Liver (tissue), 9 donors: ENCODE measurements around the gene GALNT14. TPM values are rescaled to one million over a fixed set of nuclear protein-coding genes. Genes with fewer than 3 reads are reported as not detected.

Experiments
- DNase-seq: peaks from one replicate; pipeline ENCODE4 v3.0.0-alpha.2; 2017; ENCODE audit warnings: low spot score
- H3K27ac ChIP-seq, 2 donors: one replicate each; pipeline ENCODE4 v1.7.0; 2013; ENCODE audit warnings: inconsistent platforms in 2 of 2, low read length in 2 of 2, control low read depth in 1 of 2, low read depth in 1 of 2, mild to moderate bottlenecking in 1 of 2
- H3K27me3 ChIP-seq, 4 donors: one replicate each; pipeline versions ENCODE4 v1.6.1 to v1.7.0; 2013; ENCODE audit warnings: low read length in 3 of 4, inconsistent platforms in 1 of 4, mild to moderate bottlenecking in 1 of 4, moderate library complexity in 1 of 4; ENCODE audit not compliant: control insufficient read depth in 4 of 4, insufficient read depth in 4 of 4
- H3K36me3 ChIP-seq, 4 donors: one replicate each; pipeline versions ENCODE4 v1.6.1 to v1.7.0; 2013; ENCODE audit warnings: low read length in 3 of 4, mild to moderate bottlenecking in 3 of 4, low read depth in 1 of 4, moderate library complexity in 1 of 4; ENCODE audit not compliant: control insufficient read depth in 4 of 4, insufficient read depth in 3 of 4
- H3K4me1 ChIP-seq, 4 donors: one replicate each; pipeline versions ENCODE4 v1.6.1 to v1.7.0; 2013; ENCODE audit warnings: low read length in 3 of 4, mild to moderate bottlenecking in 3 of 4, moderate library complexity in 1 of 4; ENCODE audit not compliant: control insufficient read depth in 4 of 4, insufficient read depth in 4 of 4
- H3K4me3 ChIP-seq, 3 donors: one replicate each; pipeline versions ENCODE4 v1.6.1 to v1.7.0; 2013; ENCODE audit warnings: low read length in 3 of 3, control low read depth in 1 of 3, low read depth in 1 of 3, mild to moderate bottlenecking in 1 of 3
- H3K9ac ChIP-seq, 2 donors: one replicate each; pipeline ENCODE4 v1.7.0; 2013; ENCODE audit warnings: low read length in 2 of 2, mild to moderate bottlenecking in 2 of 2, moderate library complexity in 2 of 2, control low read depth in 1 of 2, low read depth in 1 of 2
- H3K9me3 ChIP-seq, 4 donors: one replicate each; pipeline versions ENCODE4 v1.6.1 to v1.7.0; 2013; ENCODE audit warnings: low read length in 3 of 4; ENCODE audit not compliant: control insufficient read depth in 4 of 4
- ATF3 ChIP-seq: IDR thresholded peaks from 2 replicates; pipeline ENCODE4 v1.6.1; 2016; ENCODE audit warnings: antibody characterized with exemption
- EGR1 ChIP-seq, 2 donors: IDR thresholded peaks; 2 replicates each; pipeline ENCODE4 v1.6.1; 2016 to 2018; ENCODE audit warnings: antibody characterized with exemption in 2 of 2, low read depth in 2 of 2
- FOXA1 ChIP-seq: IDR thresholded peaks from 2 replicates; pipeline ENCODE4 v1.6.1; 2016; ENCODE audit warnings: antibody characterized with exemption
- FOXA2 ChIP-seq: IDR thresholded peaks from 2 replicates; pipeline ENCODE4 v1.6.1; 2016; ENCODE audit warnings: antibody characterized with exemption
- GABPA ChIP-seq, 2 donors: IDR thresholded peaks in 1 of 2; conservative IDR thresholded peaks in 1 of 2; 2 replicates each; pipeline ENCODE4 v1.6.1; 2016; ENCODE audit warnings: antibody characterized with exemption in 2 of 2, mild to moderate bottlenecking in 1 of 2, moderate library complexity in 1 of 2
- HNF4A ChIP-seq, 2 donors: conservative IDR thresholded peaks; 2 replicates each; pipeline ENCODE4 v1.6.1; 2016; ENCODE audit warnings: antibody characterized with exemption in 2 of 2, mild to moderate bottlenecking in 2 of 2
- JUND ChIP-seq, 2 donors: IDR thresholded peaks; 2 replicates each; pipeline ENCODE4 v1.6.1; 2016; ENCODE audit warnings: antibody characterized with exemption in 2 of 2
- NR2F2 ChIP-seq: IDR thresholded peaks from 2 replicates; pipeline ENCODE4 v1.6.1; 2016; ENCODE audit warnings: antibody characterized with exemption
- RAD21 ChIP-seq, 2 donors: IDR thresholded peaks; 2 replicates each; pipeline ENCODE4 v1.6.1; 2016; ENCODE audit warnings: antibody characterized with exemption in 2 of 2, mild to moderate bottlenecking in 2 of 2
- RXRA ChIP-seq, 2 donors: IDR thresholded peaks; 2 replicates each; pipeline ENCODE4 v1.6.1; 2017 to 2018; ENCODE audit warnings: antibody characterized with exemption in 2 of 2, mild to moderate bottlenecking in 1 of 2
- SP1 ChIP-seq: IDR thresholded peaks from 2 replicates; pipeline ENCODE4 v1.6.1; 2018; ENCODE audit warnings: antibody characterized with exemption, mild to moderate bottlenecking
- TAF1 ChIP-seq: conservative IDR thresholded peaks from 2 replicates; pipeline ENCODE4 v1.6.1; 2016; ENCODE audit warnings: antibody characterized with exemption, mild to moderate bottlenecking
- YY1 ChIP-seq: IDR thresholded peaks from 2 replicates; pipeline ENCODE4 v1.6.1; 2016; ENCODE audit warnings: antibody characterized with exemption, mild to moderate bottlenecking
- WGBS: extraction: QIAGEN DNeasy Blood & Tissue Kit; methylation state at CpG from one replicate; pipeline ENCODE4 v1.1.7; 2013; 5-methylcytosine and 5-hydroxymethylcytosine counted together
- polyA plus RNA-seq, 2 donors: library from polyadenylated mRNA; stranded (reverse) in 1 of 2; unstranded in 1 of 2; fragments of 200-250 nt in 1 of 2; fragments of >200 nt in 1 of 2; fragmentation: Nextera tagmentation in 1 of 2; extraction: Ambion mirVana in 1 of 2; gene quantifications; one replicate each; pipeline versions ENCODE4 v1.2.1 to v1.2.3, GENCODE V29; 2013 to 2015
- total RNA-seq, 2 donors: library from RNA; depleted of rRNA; stranded (reverse); fragments of >200 nt; gene quantifications; one replicate each; pipeline ENCODE4 v1.2.3, GENCODE V29; 2014
- TF ChIP-seq, protein P1 (sequence below): IDR thresholded peaks from 2 replicates; pipeline ENCODE4 v1.6.1; 2016; ENCODE audit warnings: antibody characterized with exemption
- TF ChIP-seq, protein P2 (sequence below): fragments of 150-350 bp; IDR thresholded peaks from 2 replicates; pipeline ENCODE4 v1.5.1; 2017; ENCODE audit warnings: improper control_type of control experiment, low read depth, low read length; ENCODE audit not compliant: missing input control
- TF ChIP-seq, protein P3 (sequence below): IDR thresholded peaks from 2 replicates; pipeline ENCODE4 v1.6.1; 2016; ENCODE audit warnings: antibody characterized with exemption, mild to moderate bottlenecking
- TF ChIP-seq, protein P4 (sequence below): IDR thresholded peaks from 2 replicates; pipeline ENCODE4 v1.6.1; 2016; ENCODE audit warnings: antibody characterized with exemption
- donor health status: healthy.
- donor health status: healthy.
- donor health status: healthy.
- donor health status: healthy.
- donor health status: healthy.

GALNT14 gene
- total and polyA plus RNA-seq, 4 donors, result 0.86 to 2.0 (median 1.5) TPM

GRCh38 chr2:30985493-30986230, 152.6 kb downstream of the GALNT14 start:
- no peak for DNase-seq
- H3K9ac ChIP-seq, result no peak overlapping the region

DNA sequence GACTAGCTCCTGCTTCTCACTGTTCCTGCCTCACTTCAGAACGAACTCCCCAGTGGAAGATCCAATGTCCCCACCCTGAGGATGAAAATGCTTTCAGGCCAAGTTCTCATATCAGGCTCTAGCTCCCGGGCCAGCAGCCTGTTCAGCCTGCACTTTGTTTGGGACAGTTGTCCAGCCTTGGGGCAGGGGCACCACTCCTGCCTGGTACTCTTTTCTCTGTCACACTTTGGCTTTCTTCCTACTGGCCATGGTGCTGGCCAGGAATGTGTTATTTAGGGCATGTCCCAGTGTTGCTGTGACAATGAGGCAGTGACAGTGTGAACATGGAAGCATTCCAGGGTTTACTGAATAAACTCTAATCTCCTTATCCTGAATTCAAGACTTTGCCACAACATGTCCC, 154.1 kb downstream of the GALNT14 start:
- Histone ChIP-seq H3K36me3 (no peaks in the 10 kb centered on the region), H3K4me1 (no peaks in the 10 kb centered on the region), H3K27ac (no peak overlapping the region), H3K27me3 (peaks cover 0 to 4% (median 2%) of the 10 kb centered on the region in 4 donors), H3K4me3 (no peak overlapping the region), H3K9ac (no peak overlapping the region), H3K9me3 (no peaks in the 10 kb centered on the region)
- 68% methylated on average over 2 of the region's 2 CpGs for WGBS
- TF ChIP-seq ATF3 (no peak), HNF4A (conservative IDR thresholded peaks at IDR 0.05) (no peak), FOXA2 (no peak), SP1 (no peak), JUND (IDR thresholded peaks at IDR 0.05) (no peak), EGR1 (IDR thresholded peaks at IDR 0.05; ENCODE audit: low read depth in 2 of 2) (no peak), TAF1 (no peak), YY1 (no peak)
- TF ChIP-seq, protein P1, sequence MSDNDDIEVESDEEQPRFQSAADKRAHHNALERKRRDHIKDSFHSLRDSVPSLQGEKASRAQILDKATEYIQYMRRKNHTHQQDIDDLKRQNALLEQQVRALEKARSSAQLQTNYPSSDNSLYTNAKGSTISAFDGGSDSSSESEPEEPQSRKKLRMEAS, result no peak
- TF ChIP-seq, protein P2, sequence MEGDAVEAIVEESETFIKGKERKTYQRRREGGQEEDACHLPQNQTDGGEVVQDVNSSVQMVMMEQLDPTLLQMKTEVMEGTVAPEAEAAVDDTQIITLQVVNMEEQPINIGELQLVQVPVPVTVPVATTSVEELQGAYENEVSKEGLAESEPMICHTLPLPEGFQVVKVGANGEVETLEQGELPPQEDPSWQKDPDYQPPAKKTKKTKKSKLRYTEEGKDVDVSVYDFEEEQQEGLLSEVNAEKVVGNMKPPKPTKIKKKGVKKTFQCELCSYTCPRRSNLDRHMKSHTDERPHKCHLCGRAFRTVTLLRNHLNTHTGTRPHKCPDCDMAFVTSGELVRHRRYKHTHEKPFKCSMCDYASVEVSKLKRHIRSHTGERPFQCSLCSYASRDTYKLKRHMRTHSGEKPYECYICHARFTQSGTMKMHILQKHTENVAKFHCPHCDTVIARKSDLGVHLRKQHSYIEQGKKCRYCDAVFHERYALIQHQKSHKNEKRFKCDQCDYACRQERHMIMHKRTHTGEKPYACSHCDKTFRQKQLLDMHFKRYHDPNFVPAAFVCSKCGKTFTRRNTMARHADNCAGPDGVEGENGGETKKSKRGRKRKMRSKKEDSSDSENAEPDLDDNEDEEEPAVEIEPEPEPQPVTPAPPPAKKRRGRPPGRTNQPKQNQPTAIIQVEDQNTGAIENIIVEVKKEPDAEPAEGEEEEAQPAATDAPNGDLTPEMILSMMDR, result no peak
- TF ChIP-seq, protein P3, sequence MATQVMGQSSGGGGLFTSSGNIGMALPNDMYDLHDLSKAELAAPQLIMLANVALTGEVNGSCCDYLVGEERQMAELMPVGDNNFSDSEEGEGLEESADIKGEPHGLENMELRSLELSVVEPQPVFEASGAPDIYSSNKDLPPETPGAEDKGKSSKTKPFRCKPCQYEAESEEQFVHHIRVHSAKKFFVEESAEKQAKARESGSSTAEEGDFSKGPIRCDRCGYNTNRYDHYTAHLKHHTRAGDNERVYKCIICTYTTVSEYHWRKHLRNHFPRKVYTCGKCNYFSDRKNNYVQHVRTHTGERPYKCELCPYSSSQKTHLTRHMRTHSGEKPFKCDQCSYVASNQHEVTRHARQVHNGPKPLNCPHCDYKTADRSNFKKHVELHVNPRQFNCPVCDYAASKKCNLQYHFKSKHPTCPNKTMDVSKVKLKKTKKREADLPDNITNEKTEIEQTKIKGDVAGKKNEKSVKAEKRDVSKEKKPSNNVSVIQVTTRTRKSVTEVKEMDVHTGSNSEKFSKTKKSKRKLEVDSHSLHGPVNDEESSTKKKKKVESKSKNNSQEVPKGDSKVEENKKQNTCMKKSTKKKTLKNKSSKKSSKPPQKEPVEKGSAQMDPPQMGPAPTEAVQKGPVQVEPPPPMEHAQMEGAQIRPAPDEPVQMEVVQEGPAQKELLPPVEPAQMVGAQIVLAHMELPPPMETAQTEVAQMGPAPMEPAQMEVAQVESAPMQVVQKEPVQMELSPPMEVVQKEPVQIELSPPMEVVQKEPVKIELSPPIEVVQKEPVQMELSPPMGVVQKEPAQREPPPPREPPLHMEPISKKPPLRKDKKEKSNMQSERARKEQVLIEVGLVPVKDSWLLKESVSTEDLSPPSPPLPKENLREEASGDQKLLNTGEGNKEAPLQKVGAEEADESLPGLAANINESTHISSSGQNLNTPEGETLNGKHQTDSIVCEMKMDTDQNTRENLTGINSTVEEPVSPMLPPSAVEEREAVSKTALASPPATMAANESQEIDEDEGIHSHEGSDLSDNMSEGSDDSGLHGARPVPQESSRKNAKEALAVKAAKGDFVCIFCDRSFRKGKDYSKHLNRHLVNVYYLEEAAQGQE, result no peak
- no peak for DNase-seq

More at GRCh38 chr2:30985493-30986230, 152.6 kb downstream of the GALNT14 start:
- 63% methylated on average over 9 of the region's 9 CpGs for WGBS
- Histone ChIP-seq H3K36me3 (no peaks in the 10 kb centered on the region), H3K9me3 (no peaks in the 10 kb centered on the region), H3K4me3 (no peak overlapping the region), H3K27ac (no peak overlapping the region), H3K27me3 (peaks cover 0 to 4% (median 2%) of the 10 kb centered on the region in 4 donors), H3K4me1 (no peaks in the 10 kb centered on the region)
- TF ChIP-seq, protein P1, result no peak
- TF ChIP-seq RXRA (IDR thresholded peaks at IDR 0.05), result no peak
- no peak for TF ChIP-seq GABPA (IDR thresholded peaks at IDR 0.05 in 1 of 2, conservative IDR thresholded peaks at IDR 0.05 in 1 of 2)
- no peak for TF ChIP-seq NR2F2
- TF ChIP-seq FOXA1, result no peak
- no peak for TF ChIP-seq FOXA2
- TF ChIP-seq SP1, result no peak
- no peak for TF ChIP-seq RAD21 (IDR thresholded peaks at IDR 0.05)
- no peak for TF ChIP-seq EGR1 (IDR thresholded peaks at IDR 0.05; ENCODE audit: low read depth in 2 of 2)
- no peak for TF ChIP-seq YY1
- no peak for TF ChIP-seq TAF1
- TF ChIP-seq, protein P3, result no peak
- TF ChIP-seq HNF4A (conservative IDR thresholded peaks at IDR 0.05), result no peak
- TF ChIP-seq, protein P4, sequence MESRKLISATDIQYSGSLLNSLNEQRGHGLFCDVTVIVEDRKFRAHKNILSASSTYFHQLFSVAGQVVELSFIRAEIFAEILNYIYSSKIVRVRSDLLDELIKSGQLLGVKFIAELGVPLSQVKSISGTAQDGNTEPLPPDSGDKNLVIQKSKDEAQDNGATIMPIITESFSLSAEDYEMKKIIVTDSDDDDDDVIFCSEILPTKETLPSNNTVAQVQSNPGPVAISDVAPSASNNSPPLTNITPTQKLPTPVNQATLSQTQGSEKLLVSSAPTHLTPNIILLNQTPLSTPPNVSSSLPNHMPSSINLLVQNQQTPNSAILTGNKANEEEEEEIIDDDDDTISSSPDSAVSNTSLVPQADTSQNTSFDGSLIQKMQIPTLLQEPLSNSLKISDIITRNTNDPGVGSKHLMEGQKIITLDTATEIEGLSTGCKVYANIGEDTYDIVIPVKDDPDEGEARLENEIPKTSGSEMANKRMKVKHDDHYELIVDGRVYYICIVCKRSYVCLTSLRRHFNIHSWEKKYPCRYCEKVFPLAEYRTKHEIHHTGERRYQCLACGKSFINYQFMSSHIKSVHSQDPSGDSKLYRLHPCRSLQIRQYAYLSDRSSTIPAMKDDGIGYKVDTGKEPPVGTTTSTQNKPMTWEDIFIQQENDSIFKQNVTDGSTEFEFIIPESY, result no peak
